HG02588 (cell line): Measurements from ENCODE around the gene NELL1.

ENCODE experiments used
- ATAC-seq: cut with Tn5 transposase; IDR thresholded peaks from one replicate; pipeline ENCODE4 v1.9.1; 2021; ENCODE audit warnings: mild to moderate bottlenecking, moderate library complexity; ENCODE audit not compliant: unreplicated experiment

The NELL1 gene

DNA sequence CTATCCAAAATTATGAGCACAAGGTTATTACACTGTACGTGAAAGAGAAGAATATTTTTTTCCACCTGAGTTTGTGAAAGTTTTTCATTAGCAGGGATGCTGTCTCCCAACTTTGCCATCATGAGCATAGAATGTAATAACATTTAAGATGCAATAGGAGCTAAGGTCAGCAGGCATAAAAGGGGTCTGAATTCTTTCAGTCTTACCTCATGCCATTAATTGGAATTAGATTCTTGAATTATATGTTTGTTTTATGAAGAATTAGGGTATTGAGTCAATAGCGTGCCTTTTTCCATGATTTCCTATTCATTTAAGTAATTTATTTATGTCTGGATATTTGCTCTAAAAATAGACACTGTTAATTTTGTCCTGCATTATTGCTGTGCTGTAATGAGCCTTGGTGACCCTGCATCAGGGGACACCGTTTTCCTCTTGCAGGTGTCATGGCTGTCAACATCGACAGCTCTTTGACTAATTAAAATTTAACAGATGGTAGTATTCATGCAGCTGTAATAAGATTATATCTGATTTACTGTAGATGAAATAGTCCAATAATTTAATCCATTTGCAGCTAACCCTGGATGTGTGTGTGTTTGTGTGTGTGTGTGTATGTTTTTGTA, 637.5 kb downstream of the NELL1 start:
- no peak for ATAC-seq

DNA sequence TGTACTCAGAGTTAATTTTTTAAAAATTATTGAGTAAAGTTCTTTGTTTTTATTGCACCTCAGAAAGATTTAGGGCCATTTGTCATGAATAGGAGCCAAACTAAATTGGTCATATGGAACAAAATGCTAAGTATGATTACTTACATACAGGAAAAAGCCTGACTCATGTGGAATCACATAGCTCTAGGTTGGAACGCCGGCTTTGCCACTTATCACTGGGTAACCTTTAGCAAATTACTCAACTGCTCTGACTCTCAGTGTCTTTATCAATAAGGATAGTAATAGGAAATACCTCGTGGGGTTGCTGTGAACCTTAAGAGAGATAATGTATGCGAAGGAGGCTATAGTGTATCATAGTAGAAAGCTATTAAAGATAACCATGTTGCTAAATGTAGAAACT, 638.5 kb downstream of the NELL1 start:
- no peak for ATAC-seq

DNA sequence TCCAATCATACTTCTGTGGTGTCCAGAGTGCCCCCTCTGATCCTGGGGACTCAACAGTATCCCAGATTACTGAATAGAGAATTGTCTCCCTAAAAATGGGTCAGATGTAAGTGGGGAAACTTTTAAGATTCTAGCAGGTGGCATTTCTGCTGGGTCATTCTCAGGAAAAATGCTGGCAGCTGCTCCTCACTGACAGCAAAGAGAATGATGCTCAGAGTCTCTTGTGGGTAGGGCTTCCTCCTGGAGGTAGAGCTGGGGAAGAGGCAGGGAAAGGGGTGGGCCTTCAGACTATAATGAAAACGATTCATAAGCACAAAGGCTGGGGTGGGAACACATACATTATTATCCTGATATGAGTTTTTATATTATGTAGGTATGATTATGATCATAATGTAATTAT, 647.2 kb downstream of the NELL1 start:
- no peak for ATAC-seq

DNA sequence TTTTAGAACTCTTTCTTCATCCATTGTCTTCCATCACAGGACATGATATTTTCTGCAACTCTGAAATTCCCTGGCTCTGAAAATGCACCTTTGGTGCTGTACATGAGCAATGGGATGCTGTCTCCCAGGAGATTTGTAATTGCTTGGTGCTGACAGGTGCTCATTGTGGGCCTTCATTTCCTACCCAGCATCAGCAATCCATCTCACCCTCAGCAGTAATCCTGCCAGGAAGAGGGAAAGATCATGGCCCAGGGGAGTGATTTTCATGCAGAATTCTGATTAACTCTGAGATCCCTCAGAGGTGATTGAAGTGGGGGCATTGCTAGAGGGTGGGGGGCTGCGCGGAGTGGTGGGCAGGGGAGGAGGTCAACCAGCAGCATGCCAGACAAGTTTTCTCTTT, 651.7 kb downstream of the NELL1 start:
- no peak for ATAC-seq

DNA sequence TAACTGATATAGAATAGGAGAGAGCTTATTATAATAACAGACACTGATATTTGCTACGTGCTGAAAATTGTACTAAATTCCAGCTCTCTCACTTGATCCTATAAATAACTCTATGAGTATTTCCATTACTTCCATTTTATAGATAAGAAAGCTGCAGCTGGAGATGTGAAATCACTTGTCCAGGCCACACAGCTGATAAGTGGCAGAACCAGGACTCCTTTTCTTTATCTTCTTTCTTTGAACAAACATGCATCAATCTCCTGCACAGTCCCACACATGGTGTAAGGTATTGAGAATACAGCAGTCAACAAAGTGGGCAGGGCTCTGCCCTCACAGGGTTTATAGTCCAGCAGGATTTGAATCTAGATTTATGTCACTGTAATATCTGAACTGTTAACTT, 652.1 kb downstream of the NELL1 start:
- ATAC-seq = no peak

DNA sequence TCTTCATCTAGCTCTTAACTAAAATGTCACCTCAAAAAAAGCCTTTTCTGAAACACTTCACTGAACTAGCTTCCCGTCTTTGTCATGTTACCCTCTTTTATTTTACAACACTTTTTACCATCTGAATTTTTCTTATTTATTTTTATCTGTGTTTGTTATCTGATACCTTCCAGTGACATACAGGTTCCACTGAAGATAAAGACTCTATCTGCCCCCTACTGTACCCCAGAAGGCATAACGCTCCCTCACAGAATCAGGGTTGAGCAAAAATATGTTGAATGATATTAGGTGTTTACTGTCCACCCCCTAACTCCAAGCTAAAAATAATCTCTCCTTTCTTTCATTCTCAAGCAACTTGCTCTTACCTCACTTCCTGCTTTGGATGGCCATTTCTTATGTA, 654.2 kb downstream of the NELL1 start:
- ATAC-seq = no peak

DNA sequence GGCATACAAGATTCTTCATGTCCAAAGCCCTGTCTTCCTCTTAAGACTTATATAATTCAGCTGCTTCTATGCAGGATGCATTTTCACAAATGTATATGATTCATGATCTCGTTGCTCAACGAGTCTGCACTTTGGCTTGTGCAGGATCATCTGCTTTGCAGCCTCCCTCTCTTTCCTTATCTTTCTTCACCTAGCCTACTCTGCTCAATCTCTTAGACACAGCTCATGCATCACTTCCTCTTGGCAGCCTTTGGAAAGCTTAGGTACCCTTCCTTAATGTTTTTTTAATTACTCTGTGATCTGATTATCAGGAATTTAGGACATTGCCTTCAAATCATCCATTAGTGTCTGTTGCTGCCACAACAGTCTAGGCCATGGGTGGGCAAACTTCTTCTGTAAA, 673.8 kb downstream of the NELL1 start:
- no peak for ATAC-seq

DNA sequence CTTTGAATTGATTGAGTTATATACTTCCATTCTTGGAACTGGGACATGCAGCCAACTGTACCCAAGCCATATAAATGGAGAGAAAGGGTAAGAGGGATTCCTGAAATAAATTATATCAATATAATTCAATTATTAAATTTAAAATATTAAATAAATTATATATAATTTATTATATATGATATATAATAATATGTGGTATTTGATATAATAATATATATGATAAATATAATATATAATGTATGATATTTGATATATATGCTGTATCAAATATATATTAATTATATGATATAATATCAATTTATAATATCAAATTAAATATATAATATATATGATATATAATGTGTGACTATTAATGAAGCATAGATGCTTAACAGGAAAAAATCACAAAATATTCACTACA, 677.0 kb downstream of the NELL1 start:
- no peak for ATAC-seq

DNA sequence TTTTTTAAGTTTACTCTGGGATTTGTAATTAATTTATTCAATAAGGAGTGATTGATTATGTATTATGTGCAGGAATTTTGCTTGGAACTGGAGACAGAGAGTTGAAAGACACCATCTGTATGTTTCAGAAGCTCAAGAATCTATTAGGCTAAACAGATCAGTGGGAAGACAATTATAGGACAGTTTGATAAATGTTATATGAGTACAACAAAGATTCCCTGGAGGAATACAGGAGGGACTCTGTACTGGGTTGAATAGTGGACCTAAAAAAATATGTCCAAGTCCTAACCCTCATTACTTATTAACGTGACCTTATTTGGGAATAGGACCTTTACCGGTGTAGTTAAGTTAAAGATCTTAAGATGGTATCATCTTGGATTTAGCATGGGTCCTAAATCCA, 681.2 kb downstream of the NELL1 start:
- ATAC-seq = no peak

DNA sequence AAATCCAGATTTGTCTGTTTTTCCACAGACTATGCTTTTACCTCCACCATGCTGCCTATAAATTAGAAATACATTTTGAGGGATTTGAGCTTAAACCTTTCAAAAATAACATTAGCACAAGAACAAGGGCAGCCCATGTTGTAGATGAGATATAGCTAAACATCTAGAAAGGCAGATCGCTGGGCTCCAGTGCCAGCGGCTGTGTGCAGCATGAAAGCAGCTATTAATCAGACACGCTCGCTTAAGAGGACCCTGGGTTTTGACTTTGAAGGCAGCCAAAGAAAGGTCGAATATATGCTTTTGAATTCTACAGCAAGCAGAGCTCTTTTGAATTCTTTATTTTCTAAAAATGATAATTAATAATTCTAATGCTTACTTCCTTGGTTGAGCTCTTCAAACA, 684.0 kb downstream of the NELL1 start:
- ATAC-seq = no peak

DNA sequence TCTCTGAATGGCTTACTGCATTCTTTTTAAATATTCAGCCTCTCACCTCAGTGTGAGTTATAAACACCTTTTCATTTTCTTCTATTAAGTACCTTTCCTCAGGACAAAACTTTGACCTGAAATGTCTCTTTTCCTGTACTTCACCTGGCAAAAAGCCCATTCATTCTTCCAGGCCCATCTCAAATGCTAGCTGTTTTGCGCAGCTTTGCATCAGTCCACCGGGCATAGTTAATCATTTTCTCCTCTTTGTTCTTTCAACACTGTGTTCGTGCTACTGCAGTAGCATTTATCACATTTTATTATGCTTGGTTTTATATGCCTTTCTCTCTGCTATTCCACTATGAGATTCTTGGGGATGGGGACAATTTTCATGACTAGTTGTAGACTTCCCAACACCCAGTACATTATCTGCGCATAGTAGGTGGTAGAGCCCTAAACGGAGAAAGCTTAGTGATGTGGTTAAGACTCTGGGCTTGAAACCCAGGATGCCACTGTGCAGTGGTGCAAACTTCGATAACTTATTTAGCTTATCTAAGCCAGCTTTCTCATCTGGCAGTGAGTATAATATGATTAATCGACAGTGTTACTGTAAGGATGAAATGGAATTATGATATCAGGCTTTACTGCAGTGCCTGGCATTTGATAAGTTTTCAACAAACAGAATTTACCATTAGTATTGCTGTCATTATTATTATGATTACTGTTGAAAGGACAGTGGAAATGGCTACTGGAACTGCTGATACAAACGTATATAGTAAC, 695.7 kb downstream of the NELL1 start:
- no peak for ATAC-seq

DNA sequence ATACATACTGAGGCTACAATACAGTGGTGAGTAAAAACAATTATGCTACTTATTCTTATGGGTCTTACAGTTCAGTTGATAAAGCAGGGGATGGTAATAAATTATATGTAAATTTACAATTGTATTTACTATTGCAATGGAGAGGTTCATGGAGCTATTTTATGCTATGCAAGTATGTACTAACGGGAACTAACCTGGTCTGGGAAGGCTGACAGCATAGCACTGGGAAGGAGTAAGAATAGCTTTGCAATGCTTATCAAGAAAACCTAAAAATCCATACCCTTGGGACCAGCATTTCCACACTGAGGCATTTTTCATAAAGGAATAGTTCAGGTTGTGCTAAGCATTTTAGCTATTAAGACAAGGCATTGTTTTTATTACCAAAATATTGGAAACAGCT, 700.6 kb downstream of the NELL1 start:
- no peak for ATAC-seq

DNA sequence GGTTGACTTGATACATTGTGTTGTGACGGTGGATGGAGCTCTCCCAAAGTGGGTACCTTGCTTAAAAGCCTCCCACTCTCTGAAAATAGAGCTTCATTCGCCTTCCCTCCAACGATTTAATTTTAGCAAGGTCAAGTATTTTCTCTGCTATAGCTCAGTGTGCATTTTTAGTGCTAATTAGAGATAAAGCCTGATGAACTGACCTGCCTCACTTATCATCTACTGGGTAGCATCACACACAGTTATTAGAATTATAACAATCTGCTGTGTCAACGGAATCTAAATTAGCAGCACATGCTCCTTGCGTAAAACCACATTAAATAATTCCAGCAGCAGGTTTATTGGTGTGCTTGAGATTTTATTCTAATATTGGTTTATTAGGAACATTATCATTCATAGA, 701.7 kb downstream of the NELL1 start:
- no peak for ATAC-seq

DNA sequence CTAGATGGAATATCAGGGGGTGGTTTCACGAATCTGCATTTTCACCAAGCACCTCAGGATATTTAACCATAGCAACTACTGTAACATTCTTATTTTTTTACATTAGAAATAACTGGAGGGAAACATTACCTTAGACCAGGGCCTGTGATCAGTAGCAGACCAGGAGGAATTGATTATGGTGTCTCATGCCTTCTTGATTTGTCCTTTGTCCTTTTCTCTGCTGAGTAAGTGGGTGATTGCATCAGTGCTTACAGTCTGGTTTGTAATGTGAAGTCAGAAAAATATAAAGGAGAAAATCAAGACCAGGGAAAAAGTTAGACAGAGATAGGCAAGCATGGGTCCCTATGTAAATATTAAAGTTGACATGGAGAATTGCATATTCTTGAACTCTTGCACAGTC, 703.3 kb downstream of the NELL1 start:
- ATAC-seq = no peak

DNA sequence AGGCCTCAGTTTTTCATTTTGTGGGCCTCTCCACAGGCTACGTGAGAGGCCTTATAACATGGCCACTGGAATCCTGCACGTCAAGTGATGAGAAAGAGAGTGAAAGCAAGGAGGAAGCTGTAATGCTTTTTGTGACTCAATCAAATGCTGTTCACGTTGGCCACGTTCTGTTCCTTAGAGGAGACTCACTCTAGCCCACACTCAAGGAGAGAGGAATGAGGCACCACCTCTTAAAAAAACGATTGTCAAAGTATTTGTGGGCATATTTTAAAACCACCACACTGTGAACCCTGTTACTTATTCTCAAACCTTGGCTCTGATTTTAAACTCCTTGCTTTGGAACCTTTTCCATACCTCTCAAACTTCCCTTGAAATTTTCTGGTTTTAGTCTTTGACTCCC, 705.0 kb downstream of the NELL1 start:
- ATAC-seq = no peak

DNA sequence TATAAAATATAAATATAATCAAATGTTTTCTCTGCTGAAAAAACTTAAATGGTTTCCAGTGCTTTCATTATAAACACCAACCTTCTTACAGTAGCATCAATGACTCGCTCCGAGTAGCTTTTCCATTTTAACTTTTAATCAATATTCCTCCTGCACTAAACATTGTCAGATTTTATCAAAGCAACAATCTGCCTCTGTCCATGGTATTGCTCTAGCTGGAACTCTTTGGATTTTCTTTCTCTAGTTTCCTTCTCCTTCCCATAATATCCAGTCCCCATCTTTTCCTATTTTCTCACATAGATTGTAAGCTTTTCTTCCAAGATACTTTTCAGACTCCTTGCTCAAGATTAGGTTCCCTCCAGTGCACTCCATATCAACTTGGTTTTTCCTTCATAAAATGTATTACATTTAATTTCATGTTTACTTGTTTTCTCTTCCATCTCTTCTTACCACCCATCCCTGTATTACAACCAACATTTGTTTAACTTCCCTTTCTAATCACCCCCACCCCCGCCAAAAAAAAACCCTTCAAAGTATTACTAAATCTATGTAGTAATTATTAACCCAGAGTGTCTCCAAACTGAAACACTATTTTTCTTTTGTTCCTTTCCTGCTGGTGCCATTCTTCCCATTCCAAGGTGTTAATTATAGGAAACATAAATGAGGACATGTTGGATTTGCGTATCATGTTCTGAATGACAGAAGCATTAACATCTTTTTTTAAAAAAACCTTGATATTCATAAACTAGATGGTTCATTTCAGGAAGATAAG, 716.5 kb downstream of the NELL1 start:
- no peak for ATAC-seq

DNA sequence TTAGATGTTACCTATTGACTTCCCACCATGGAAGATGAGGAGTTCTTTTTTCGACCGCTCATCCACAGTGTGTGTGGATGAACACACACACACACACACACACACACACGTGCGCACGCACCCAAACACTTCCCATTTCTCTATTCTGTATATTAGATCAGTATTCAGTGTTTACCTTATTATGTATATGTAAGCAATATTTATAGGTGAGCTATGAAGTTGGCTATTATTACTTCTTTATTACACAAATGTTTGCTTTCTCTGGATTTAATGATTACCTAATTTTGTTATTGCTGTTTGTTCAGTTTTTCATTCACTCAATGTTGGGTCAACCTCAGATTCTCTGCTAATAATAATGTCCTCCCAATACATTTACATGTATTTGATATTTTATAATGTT, 721.0 kb downstream of the NELL1 start:
- no peak for ATAC-seq

DNA sequence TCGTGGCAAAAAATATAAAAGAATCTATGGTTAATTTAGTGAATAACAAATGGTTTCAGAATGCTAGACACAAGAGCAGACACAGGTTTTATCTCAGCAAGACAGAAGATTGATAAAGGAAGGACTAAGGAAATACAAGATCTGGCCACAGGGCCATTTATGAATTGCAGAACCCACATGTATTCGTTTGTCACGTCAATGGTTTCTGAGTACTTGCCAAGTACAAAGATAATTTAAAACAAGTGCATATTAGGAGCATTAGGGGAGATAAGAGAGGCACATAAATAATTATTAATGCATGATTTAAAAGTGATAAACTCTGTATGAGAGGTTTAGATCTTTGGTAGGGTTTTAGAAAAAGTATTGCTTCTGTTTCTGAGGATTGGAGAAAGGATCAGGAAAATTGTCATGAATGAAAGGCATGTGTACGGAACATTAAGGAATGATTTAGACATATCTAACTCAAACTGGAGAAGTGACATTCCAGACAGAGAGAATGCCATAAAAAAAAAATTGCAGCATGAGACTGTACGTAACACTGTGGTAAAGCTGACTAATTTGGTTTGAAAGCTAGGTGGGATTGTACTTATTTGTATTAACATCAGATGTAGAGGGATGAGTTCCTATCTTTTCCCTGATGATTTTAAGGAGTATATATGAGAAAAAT, 727.1 kb downstream of the NELL1 start:
- no peak for ATAC-seq

DNA sequence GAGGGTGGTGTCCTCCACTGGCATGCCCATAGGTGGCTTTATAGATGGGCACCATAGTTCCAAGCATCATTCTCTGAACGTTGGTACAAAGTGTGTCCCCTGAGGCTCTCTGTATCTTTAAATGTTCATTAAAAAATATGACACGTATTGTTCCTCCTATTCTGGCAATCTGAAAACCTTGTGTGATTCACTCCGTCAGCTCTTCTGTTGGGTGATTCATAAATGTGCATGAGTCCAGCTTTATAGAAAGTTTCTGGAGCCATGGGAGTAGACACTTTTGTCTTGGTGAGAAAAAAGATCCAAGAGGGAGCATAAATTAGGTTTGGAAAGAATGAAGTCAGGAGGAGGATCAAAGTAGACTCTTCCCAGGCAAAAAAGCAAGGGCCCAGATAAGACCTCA, 728.8 kb downstream of the NELL1 start:
- ATAC-seq = no peak

DNA sequence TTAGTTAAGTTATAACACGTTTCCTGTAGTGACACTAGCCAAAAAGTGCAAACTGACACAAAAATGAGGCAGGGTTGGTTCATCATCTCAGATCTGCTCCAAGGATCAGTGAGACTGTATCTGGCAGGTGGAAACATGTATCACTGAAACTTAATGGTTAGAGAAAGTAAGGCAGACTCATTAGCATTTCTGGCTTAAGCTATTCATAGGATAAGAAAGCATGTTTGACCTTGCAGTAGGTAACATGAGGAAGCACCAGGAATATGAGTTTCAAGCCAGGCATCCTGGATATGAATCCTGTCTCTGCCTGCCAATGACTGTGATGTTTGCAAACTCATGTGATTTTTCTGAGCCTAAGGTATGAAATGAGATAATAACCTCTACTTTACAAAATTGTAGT, 732.1 kb downstream of the NELL1 start:
- ATAC-seq = no peak

DNA sequence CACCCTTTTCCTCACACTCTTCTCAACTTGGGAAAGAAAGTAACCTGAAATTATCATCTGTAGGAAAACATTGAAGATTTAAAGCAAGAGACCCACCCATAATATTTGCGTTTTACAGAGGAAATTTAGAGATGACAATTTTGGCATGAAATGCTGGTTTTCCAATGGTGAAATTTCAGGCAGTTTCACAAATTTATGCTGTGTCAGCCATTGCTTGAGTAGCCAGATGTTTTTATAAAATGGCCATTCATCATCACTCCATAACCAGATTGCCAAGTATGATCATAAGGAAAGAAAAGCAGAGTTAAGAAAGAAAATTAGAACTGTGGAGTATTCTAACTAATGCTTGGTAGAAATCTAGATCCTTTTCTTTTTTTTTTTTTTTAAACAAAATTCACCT, 732.9 kb downstream of the NELL1 start:
- ATAC-seq = no peak

DNA sequence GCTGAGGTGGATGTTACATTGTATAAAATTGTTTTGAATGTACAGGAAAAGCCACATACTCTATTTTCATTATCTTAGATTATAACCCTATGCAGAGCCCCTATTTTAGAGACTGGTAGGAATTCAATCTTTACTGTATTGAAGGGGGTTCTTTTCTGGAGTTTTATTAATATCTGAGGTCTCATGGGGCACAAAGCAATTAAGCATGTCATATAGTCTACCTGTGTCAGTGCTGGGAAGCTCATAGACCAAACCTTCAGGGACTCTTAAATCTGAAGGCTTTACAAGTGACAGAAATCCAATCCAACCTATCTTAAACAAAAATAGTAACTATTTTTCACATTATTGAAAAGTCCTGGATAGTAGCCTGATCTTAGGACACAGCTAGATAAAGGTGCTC, 733.7 kb downstream of the NELL1 start:
- ATAC-seq = no peak
